ENCODE data around the gene ZBTB1. TPM values are rescaled to one million over a fixed set of nuclear protein-coding genes. Genes with fewer than 3 reads are reported as not detected.

Gene ZBTB1
- 35.4 and 51.4 TPM in 2 replicates for total RNA-seq

GRCh38 chr14:64504310-64504896 is at the start of gene ZBTB1:
Gene ZBTB1 (plus strand): TSS chr14:64504770. CDS start chr14:64521505, 16,735 bp downstream.

GRCh38 chr14:64465191-64465822 is 39.3 kb upstream of the ZBTB1 start, which contains the start of gene AKAP5:
Gene AKAP5 (plus strand): TSS chr14:64465499. CDS start chr14:64468395, 2,896 bp downstream.

GRCh38 chr14:64503434-64504309 is 898 bp upstream of the ZBTB1 start, which contains the start of gene ZBTB25:
Gene ZBTB25 (minus strand): TSS chr14:64503838. CDS start chr14:64490533, 13,305 bp downstream.

GRCh38 chr14:64540208-64541202 is 35.9 kb downstream of the ZBTB1 start, which contains the start of gene HSPA2:
Gene HSPA2 (plus strand): TSS chr14:64540741. CDS start chr14:64540850, 109 bp downstream.

GRCh38 chr14:64549791-64550620 is 45.4 kb downstream of the ZBTB1 start, which contains the start of gene PPP1R36:
Gene PPP1R36 (plus strand): TSS chr14:64549961. CDS start chr14:64549998, 37 bp downstream.

Other genes starting within 250 kb of the ZBTB1 start
- gene ESR2, start 210.4 kb upstream of the ZBTB1 start, total RNA-seq: under 0.01 and 0.09 TPM in 2 replicates
- gene MTHFD1, start 116.4 kb upstream of the ZBTB1 start, total RNA-seq: 23.3 and 28.8 TPM in 2 replicates
- 0.74 and 1.1 TPM in 2 replicates for gene AKAP5, start 39.3 kb upstream of the ZBTB1 start, total RNA-seq
- 4.6 and 8.0 TPM in 2 replicates for gene ZBTB25, start 932 bp upstream of the ZBTB1 start, total RNA-seq
- 19.9 and 24.7 TPM in 2 replicates for gene HSPA2, start 36.0 kb downstream of the ZBTB1 start, total RNA-seq
- gene PPP1R36, start 45.2 kb downstream of the ZBTB1 start, total RNA-seq: 0.85 and 1.1 TPM in 2 replicates
- 5.0 and 5.1 TPM in 2 replicates for gene PLEKHG3, start 199.7 kb downstream of the ZBTB1 start, total RNA-seq